Sigmoid colon (tissue), 7 donors: Measurements from ENCODE around the gene SHISA5. TPM values are rescaled to one million over a fixed set of nuclear protein-coding genes. Genes with fewer than 3 reads are reported as not detected.

Experiments used
- DNase-seq: peaks from one replicate; pipeline ENCODE4 v3.0.0-alpha.2; 2019
- H3K27ac ChIP-seq, 4 donors: fragments of 200-600 bp; sonication (generic); one replicate each; pipeline ENCODE4 v1.5.1; 2016 to 2019; ENCODE audit warnings: mild to moderate bottlenecking in 1 of 4
- H3K27me3 ChIP-seq, 3 donors: fragments of 200-600 bp; sonication (generic); one replicate each; pipeline ENCODE4 v1.5.1; 2019; ENCODE audit warnings: mild to moderate bottlenecking in 1 of 3
- H3K36me3 ChIP-seq, 4 donors: fragments of 200-600 bp; sonication (generic); one replicate each; pipeline ENCODE4 v1.5.1; 2016 to 2019
- H3K4me1 ChIP-seq, 4 donors: fragments of 200-600 bp; sonication (generic); one replicate each; pipeline ENCODE4 v1.5.1; 2017 to 2019
- H3K4me3 ChIP-seq, 4 donors: fragments of 200-600 bp; sonication (generic); one replicate each; pipeline ENCODE4 v1.5.1; 2017 to 2019; ENCODE audit warnings: mild to moderate bottlenecking in 2 of 4, moderate library complexity in 1 of 4
- H3K9me3 ChIP-seq, 4 donors: fragments of 200-600 bp in 3 of 4; sonication (generic) in 3 of 4; one replicate each; pipeline versions ENCODE4 v1.5.1 to v1.6.1; 2013 to 2019
- EP300 ChIP-seq, 4 donors: sonication (generic); formaldehyde crosslinking; IDR thresholded peaks; one replicate each; pipeline ENCODE4 v1.6.1; 2017; ENCODE audit warnings: antibody characterized with exemption in 4 of 4
- POLR2A ChIP-seq, 2 donors: fragments of 450-650 bp; IDR thresholded peaks; one replicate each; pipeline ENCODE4 v1.6.1; 2016; ENCODE audit warnings: antibody characterized with exemption in 2 of 2, mild to moderate bottlenecking in 2 of 2, moderate library complexity in 2 of 2
- POLR2AphosphoS5 ChIP-seq, 4 donors: sonication (generic); formaldehyde crosslinking; IDR thresholded peaks; one replicate each; pipeline ENCODE4 v1.6.1; 2017; ENCODE audit warnings: antibody characterized with exemption in 4 of 4
- WGBS, 2 donors: extraction: QIAGEN DNeasy Blood & Tissue Kit; methylation state at CpG; one replicate each; pipeline ENCODE4 v1.1.7; 2013; 5-methylcytosine and 5-hydroxymethylcytosine counted together
- intact Hi-C: fragments of 100-400 bp; cut with DNase I; formaldehyde crosslinking; loops from one replicate; pipeline ENCODE4 v1.15.1; 2023
- polyA plus RNA-seq, 3 donors: library from polyadenylated mRNA; stranded (reverse); fragments of 200-250 nt; gene quantifications; one replicate each; pipeline ENCODE4 v1.2.3, GENCODE V29; 2013
- total RNA-seq, 4 donors: library from RNA; depleted of rRNA; stranded (reverse); fragments of >200 nt; gene quantifications; one replicate each; pipeline ENCODE4 v1.1.0, GENCODE V29; 2016
- TF ChIP-seq, protein P1 (sequence below), 4 experiments: fragments of 450-650 bp in 3 of 4; fragments of 200-600 bp in 1 of 4; IDR thresholded peaks; one replicate each; pipeline ENCODE4 v1.5.1; 2016 to 2019; ENCODE audit warnings: antibody characterized with exemption in 4 of 4, mild to moderate bottlenecking in 3 of 4, moderate library complexity in 2 of 4
- donor health status: healthy with polysubstance abuse.
- donor health status: Bipolar disorder and iron deficiency.
- donor health status: healthy.

Gene SHISA5
- total and polyA plus RNA-seq, 7 donors = 57.7 to 142 (median 70.3) TPM

DNA sequence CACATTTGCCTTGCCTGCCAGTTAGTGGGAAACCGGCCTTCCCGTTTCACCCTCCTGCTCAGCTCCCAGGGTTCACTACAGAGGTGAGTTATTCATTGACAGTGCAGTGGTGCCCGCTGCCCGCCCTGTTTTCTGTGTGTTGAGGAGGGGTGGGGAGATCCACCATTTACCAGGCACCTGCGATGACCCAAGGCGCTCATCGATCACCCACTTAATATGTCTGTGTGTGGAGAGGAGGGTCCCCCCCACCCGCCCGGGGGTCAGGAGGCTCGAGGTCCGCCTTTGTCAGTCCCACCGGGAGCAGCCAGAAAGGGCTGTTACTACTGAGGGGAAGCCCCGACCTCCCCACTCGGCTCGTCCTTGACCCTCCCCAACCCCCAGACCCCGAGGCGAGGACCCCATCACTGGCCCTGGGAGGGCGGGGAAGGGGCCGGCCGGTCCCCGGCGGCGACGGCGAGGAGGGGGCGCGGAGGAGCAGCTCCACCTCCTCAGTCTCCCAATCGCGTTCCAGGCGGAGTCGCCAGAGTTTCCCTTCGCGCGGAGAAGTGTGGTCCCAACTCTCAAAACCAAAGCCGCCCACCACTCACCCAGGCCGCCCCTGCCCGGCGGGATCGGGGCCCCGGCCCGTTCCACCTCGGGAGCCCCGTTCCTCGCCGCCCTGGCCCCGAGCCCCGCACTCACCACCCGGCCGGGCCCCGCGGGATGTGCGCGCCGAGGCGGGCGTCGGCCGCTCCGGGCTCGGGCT lies 75.2 kb downstream of the SHISA5 start:
- Histone ChIP-seq H3K27me3 (no peaks in the 10 kb centered on the region), H3K4me3 (peak overlapping the region; percentile 63 to 93 (median 76)), H3K4me1 (peaks cover 0 to 66% (median 62%) of the 10 kb centered on the region in 4 donors), H3K9me3 (no peaks in the 10 kb centered on the region), H3K27ac (peak overlapping the region; percentile 92 to 96 (median 93)), H3K36me3 (peaks cover 0 to 23% (median 6%) of the 10 kb centered on the region in 4 donors)
- intact Hi-C loops = loop anchor here (2.0 kb wide), 1 partner anchor 26 kb away; no protein-coding TSS in a partner anchor
- TF ChIP-seq POLR2AphosphoS5 (IDR thresholded peaks at IDR 0.05) (peak; percentile 56 to 90 (median 74)), POLR2A (IDR thresholded peaks at IDR 0.05) (peak; percentile 36 to 58), EP300 (IDR thresholded peaks at IDR 0.05) (no peak)
- TF ChIP-seq, protein P1, sequence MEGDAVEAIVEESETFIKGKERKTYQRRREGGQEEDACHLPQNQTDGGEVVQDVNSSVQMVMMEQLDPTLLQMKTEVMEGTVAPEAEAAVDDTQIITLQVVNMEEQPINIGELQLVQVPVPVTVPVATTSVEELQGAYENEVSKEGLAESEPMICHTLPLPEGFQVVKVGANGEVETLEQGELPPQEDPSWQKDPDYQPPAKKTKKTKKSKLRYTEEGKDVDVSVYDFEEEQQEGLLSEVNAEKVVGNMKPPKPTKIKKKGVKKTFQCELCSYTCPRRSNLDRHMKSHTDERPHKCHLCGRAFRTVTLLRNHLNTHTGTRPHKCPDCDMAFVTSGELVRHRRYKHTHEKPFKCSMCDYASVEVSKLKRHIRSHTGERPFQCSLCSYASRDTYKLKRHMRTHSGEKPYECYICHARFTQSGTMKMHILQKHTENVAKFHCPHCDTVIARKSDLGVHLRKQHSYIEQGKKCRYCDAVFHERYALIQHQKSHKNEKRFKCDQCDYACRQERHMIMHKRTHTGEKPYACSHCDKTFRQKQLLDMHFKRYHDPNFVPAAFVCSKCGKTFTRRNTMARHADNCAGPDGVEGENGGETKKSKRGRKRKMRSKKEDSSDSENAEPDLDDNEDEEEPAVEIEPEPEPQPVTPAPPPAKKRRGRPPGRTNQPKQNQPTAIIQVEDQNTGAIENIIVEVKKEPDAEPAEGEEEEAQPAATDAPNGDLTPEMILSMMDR (IDR thresholded peaks at IDR 0.05) = no peak
- peak; percentile 79 for DNase-seq
- 1 to 6% methylated on average over 60 of the region's 60 CpGs for WGBS, 2 donors

DNA sequence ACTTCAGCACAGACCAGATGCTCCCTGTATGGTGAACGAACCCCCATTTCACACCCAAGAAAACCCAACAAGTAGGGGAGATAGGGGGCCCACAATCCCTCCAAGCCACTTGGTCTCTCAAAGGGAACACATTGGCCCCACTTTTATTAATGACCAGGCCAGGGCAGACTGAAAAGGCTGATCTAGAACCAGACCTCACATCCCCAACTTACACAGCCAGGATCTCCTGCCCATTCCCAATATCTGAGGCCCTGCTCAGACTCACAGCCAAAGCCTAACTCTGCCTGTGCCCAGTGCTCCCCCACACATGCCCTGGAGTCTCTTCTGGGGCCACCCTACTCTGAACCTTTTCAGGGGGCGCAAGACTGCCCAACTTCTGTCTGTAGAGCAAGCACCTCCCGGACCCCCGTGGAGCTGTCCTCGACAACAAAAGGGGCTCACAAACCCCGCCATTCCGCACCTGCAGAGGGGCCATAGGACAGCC lies 75.8 kb downstream of the SHISA5 start:
- Histone ChIP-seq H3K4me3 (peak overlapping the region; percentile 63 to 93 (median 76)), H3K4me1 (peaks cover under 1 to 69% (median 66%) of the 10 kb centered on the region in 4 donors), H3K9me3 (no peaks in the 10 kb centered on the region), H3K27me3 (no peaks in the 10 kb centered on the region), H3K27ac (peak overlapping the region; percentile 92 to 96 (median 93)), H3K36me3 (peaks cover 0 to 25% (median 3%) of the 10 kb centered on the region in 4 donors)
- DNase-seq = peak; percentile 65
- intact Hi-C loops = loop anchor here (2.0 kb wide), 1 partner anchor 25 kb away; no protein-coding TSS in a partner anchor
- TF ChIP-seq POLR2A (IDR thresholded peaks at IDR 0.05) = no peak
- 12 to 62% methylated on average over 7 of the region's 7 CpGs for WGBS, 2 donors

DNA sequence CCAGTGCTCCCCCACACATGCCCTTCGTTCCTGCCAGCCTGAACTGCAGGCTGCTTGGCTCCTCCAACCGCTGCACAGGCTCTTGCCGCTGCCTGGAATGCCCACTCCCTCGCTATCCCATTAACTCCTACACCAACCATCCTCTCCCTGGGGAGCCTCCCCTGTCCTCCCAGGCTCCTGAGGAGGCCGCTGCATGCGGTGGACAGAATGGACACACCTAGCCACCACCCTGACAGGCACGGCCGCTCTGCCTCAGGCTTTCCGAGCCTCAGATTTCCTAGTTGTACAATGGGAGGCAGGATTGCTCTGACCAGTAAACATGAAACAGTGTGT lies 76.4 kb downstream of the SHISA5 start:
- Histone ChIP-seq H3K9me3 (no peaks in the 10 kb centered on the region), H3K27me3 (no peaks in the 10 kb centered on the region), H3K27ac (peak overlapping the region; percentile 92 to 96 (median 93)), H3K36me3 (peaks cover 0 to 21% (median under 1%) of the 10 kb centered on the region in 4 donors), H3K4me1 (peaks cover 2 to 74% (median 71%) of the 10 kb centered on the region in 4 donors), H3K4me3 (peak overlapping the region; percentile 63 to 93 (median 76))
- intact Hi-C loops = no loop called here
- DNase-seq = no peak
- WGBS, 2 donors = 24 to 62% methylated on average over 9 of the region's 9 CpGs
- TF ChIP-seq, protein P1 (IDR thresholded peaks at IDR 0.05) = no peak
- TF ChIP-seq POLR2A (IDR thresholded peaks at IDR 0.05) (no peak), EP300 (IDR thresholded peaks at IDR 0.05) (no peak), POLR2AphosphoS5 (IDR thresholded peaks at IDR 0.05) (peak in 1 of 4 donors; percentile 60)

DNA sequence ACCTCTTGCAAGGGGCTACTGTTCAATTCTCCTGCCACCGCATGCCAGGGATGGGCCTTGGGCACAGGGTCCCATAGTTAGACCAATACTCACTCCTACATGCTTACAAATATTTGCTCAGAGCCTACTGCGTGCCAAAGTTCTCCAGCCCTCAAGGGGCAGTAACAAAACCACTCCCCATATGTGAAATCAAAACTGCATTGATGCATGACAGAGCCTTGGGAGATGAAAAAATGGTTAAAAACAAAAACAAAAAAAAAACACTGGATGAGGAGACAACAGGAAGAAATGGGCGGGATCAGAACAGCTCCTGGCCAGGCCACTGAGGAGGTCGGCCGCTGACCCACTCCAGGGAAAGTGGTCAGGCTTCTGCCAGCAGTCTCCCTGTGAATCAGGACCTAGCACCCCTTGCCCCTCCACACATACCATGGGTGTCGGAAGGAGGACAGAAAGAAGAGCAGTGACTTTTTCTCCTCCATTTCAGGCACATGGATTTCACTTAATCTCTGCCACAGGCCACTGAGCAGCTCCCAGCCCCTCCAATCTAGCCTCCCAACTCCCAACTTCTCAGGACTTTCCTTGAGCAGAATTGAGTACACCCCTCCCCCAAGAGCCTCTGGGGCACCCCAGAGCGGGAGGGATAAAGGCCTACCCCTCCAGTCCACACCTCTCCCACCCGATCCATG lies 76.9 kb downstream of the SHISA5 start:
- Histone ChIP-seq H3K36me3 (peaks cover 0 to 16% (median under 1%) of the 10 kb centered on the region in 4 donors), H3K4me1 (peaks cover 2 to 79% (median 76%) of the 10 kb centered on the region in 4 donors), H3K9me3 (no peaks in the 10 kb centered on the region), H3K4me3 (peak overlapping the region; percentile 63 to 93 (median 76)), H3K27me3 (no peaks in the 10 kb centered on the region), H3K27ac (peak overlapping the region; percentile 92 to 96 (median 93))
- TF ChIP-seq POLR2AphosphoS5 (IDR thresholded peaks at IDR 0.05) = no peak
- no peak for TF ChIP-seq EP300 (IDR thresholded peaks at IDR 0.05)
- TF ChIP-seq, protein P1 (IDR thresholded peaks at IDR 0.05) = no peak
- TF ChIP-seq POLR2A (IDR thresholded peaks at IDR 0.05) = no peak
- no peak for DNase-seq
- WGBS, 2 donors = 24 to 61% methylated on average over 8 of the region's 8 CpGs
- intact Hi-C loops = no loop called here
